Measurements from ENCODE around the gene ADCY6.

Gene ADCY6

GRCh38 chr12:48828293-48828692 lies 39.4 kb upstream of the ADCY6 start:
- no peak for TF ChIP-seq CTCF (conservative IDR thresholded peaks at IDR 0.05; ENCODE audit: low read depth)
- ChIA-PET CTCF (interaction anchor here (0.6 to 2.7 kb wide), 2 partner anchors 13 to 190 kb away, joined by 4 to 24 read pairs; no protein-coding TSS in a partner anchor), POLR2A (ENCODE audit: low non-redundant PET) (no interaction called here)
- peak overlapping the region; percentile 33 for H3K27ac ChIP-seq
- DNase-seq (ENCODE audit: low spot score), result no peak

- no peak for DNase-seq (ENCODE audit: low spot score)
- no peak for TF ChIP-seq CTCF (conservative IDR thresholded peaks at IDR 0.05; ENCODE audit: low read depth)
- POLR2A ChIA-PET (ENCODE audit: low non-redundant PET), result interaction anchor here (0.5 to 0.8 kb wide), 2 partner anchors 12 to 15 kb away, joined by 4 to 6 read pairs; no protein-coding TSS in a partner anchor
- peak overlapping the region; percentile 33 for H3K27ac ChIP-seq
- CTCF ChIA-PET, result interaction anchor here (0.5 to 2.7 kb wide), 4 partner anchors 13 to 131 kb away, joined by 3 to 24 read pairs (median 7); no protein-coding TSS in a partner anchor
These were observed 38.7 kb upstream of the ADCY6 start for GRCh38 chr12:48827513-48828096.

- no peak for DNase-seq (ENCODE audit: low spot score)
- ChIA-PET CTCF (interaction anchor here (0.5 to 2.7 kb wide), 4 partner anchors 12 to 131 kb away, joined by 3 to 24 read pairs (median 7); no protein-coding TSS in a partner anchor), POLR2A (ENCODE audit: low non-redundant PET) (interaction anchor here (0.8 kb wide), 1 partner anchor 11 kb away, joined by 4 read pairs; no protein-coding TSS in a partner anchor)
These were observed 38.1 kb upstream of the ADCY6 start for GRCh38 chr12:48827026-48827425.

GRCh38 chr12:48826209-48826855 lies 37.4 kb upstream of the ADCY6 start:
- POLR2A ChIA-PET (ENCODE audit: low non-redundant PET), result interaction anchor here (1.0 kb wide), 1 partner anchor 13 kb away, joined by 3 read pairs; no protein-coding TSS in a partner anchor
- no peak for TF ChIP-seq CTCF (conservative IDR thresholded peaks at IDR 0.05; ENCODE audit: low read depth)
- peak; percentile 66 for DNase-seq (ENCODE audit: low spot score)
- H3K27ac ChIP-seq, result peak overlapping the region; percentile 33
- CTCF ChIA-PET, result interaction anchor here (0.7 to 2.7 kb wide), 2 partner anchors 11 to 284 kb away, joined by 4 to 24 read pairs; no protein-coding TSS in a partner anchor

More at GRCh38 chr12:48827026-48827425, 38.1 kb upstream of the ADCY6 start:
- TF ChIP-seq CTCF (conservative IDR thresholded peaks at IDR 0.05; ENCODE audit: low read depth), result no peak
- peak overlapping the region; percentile 33 for H3K27ac ChIP-seq

GRCh38 chr12:48824905-48825304 lies 36.0 kb upstream of the ADCY6 start:
- no peak overlapping the region for H3K27ac ChIP-seq
- no peak for DNase-seq (ENCODE audit: low spot score)
- ChIA-PET CTCF (no interaction called here), POLR2A (ENCODE audit: low non-redundant PET) (no interaction called here)
- TF ChIP-seq CTCF (conservative IDR thresholded peaks at IDR 0.05; ENCODE audit: low read depth), result no peak

- DNase-seq (ENCODE audit: low spot score), result peak; percentile 83
- POLR2A ChIA-PET (ENCODE audit: low non-redundant PET), result no interaction called here
- CTCF ChIA-PET, result interaction anchor here (1.6 kb wide), 1 partner anchor 9 kb away, joined by 14 read pairs; no protein-coding TSS in a partner anchor
- no peak overlapping the region for H3K27ac ChIP-seq
- no peak for TF ChIP-seq CTCF (conservative IDR thresholded peaks at IDR 0.05; ENCODE audit: low read depth)
These were observed 35.2 kb upstream of the ADCY6 start for GRCh38 chr12:48824112-48824511.

Measured in RWPE1 (cell line).